Astrocyte (in vitro differentiated cells and primary cell): ENCODE results near the gene CLPSL1.

Experiments used
- CTCF ChIP-seq: IDR thresholded peaks from 2 replicates; pipeline ENCODE4 v1.5.1; 2011; ENCODE audit warnings: low read depth, mild to moderate bottlenecking, inconsistent platforms, low read length, moderate library complexity; ENCODE audit not compliant: insufficient read depth
- EZH2 ChIP-seq: IDR thresholded peaks from 2 replicates; pipeline ENCODE4 v1.6.1; 2012; ENCODE audit warnings: mild to moderate bottlenecking, low read length, inconsistent platforms; ENCODE audit not compliant: insufficient read depth

- TF ChIP-seq CTCF (no peak), EZH2 (no peak)
Observed at GRCh38 chr6:35804996-35805736, 24.3 kb downstream of the CLPSL1 start, which contains the start of gene LHFPL5.
